NCI-H2107 treated with DMSO at 0.1 percent for 48 hours (cell line): ENCODE results near the gene ALKBH7.
A peak's percentile ranks its signal among the peaks of the same experiment; 100 is the strongest.
"Not testable (repeated sequence)": the region's sequence is repeated elsewhere in the genome, so short reads cannot be mapped to it uniquely, and the experiment has no call there.

Experiments used
- DNase-seq: peaks from one replicate; lab custom pipeline; 2025; ENCODE audit not compliant: unreplicated experiment; lab: John Stamatoyannopoulos, UW

ALKBH7 gene

GRCh38 chr19:6396305-6396704 lies 23.7 kb downstream of the ALKBH7 start:
- DNase-seq = no peak

- not testable (repeated sequence) for DNase-seq
These were observed 27.7 kb downstream of the ALKBH7 start for GRCh38 chr19:6400062-6400944.

GRCh38 chr19:6402058-6402457 lies 29.5 kb downstream of the ALKBH7 start:
- DNase-seq = no peak

GRCh38 chr19:6402837-6403608 lies 30.4 kb downstream of the ALKBH7 start:
- no peak for DNase-seq

GRCh38 chr19:6406401-6406800 lies 33.8 kb downstream of the ALKBH7 start:
- DNase-seq = no peak

GRCh38 chr19:6409346-6409745 lies 36.8 kb downstream of the ALKBH7 start:
- no peak for DNase-seq

GRCh38 chr19:6412061-6412446 lies 39.5 kb downstream of the ALKBH7 start:
- no peak for DNase-seq

- peak; percentile 3 for DNase-seq
These were observed 40.0 kb downstream of the ALKBH7 start for GRCh38 chr19:6412447-6413091.

GRCh38 chr19:6413291-6413690 lies 40.7 kb downstream of the ALKBH7 start:
- no peak for DNase-seq

GRCh38 chr19:6413721-6414643 lies 41.4 kb downstream of the ALKBH7 start:
- no peak for DNase-seq

- no peak for DNase-seq
These were observed 42.4 kb downstream of the ALKBH7 start for GRCh38 chr19:6414793-6415590.

GRCh38 chr19:6415591-6416190 lies 43.1 kb downstream of the ALKBH7 start:
- no peak for DNase-seq

- no peak for DNase-seq
These were observed 44.2 kb downstream of the ALKBH7 start for GRCh38 chr19:6416658-6417405.

GRCh38 chr19:6417713-6418561 lies 45.3 kb downstream of the ALKBH7 start:
- no peak for DNase-seq

GRCh38 chr19:6418562-6418932 lies 46.0 kb downstream of the ALKBH7 start:
- no peak for DNase-seq

GRCh38 chr19:6421075-6422014 lies 48.8 kb downstream of the ALKBH7 start:
- no peak for DNase-seq
